Inflammatory macrophage treated with lipopolysaccharide for 4 hours (primary cell): ENCODE results near the gene ACSM4.
"Not testable (repeated sequence)": the region's sequence is repeated elsewhere in the genome, so short reads cannot be mapped to it uniquely, and the experiment has no call there.

Experiments used
- DNase-seq: peaks from one replicate; pipeline ENCODE4 v3.0.0-alpha.2; 2020

The ACSM4 gene

DNA sequence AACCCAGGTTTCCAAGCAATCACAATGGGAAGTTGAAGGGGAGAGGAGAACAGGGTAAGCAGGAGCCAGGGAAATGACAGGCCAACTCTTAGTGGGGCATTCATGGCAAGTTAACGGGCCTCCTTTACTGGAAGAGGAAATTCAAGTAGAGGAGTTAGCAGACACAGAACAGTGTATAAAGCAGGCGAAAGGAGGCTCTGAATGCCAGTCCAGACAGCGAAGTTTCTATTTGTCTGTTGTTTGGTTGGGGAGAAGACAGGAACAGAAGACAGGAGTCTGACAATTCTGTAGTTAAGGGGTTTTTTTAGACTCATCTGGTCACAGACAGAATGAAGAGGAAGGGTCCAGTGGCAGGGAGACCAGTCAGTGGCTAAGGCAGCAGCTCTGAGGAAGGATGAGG, at the start of gene ACSM4:
Gene ACSM4 (plus strand): TSS at position 301 of the 400 bp plus-strand sequence. CDS start 260 bp downstream, outside the sequence.
- DNase-seq = no peak

GRCh38 chr12:7259060-7259459, 44.8 kb upstream of the ACSM4 start:
- DNase-seq = no peak

GRCh38 chr12:7264538-7264937, 39.3 kb upstream of the ACSM4 start:
- DNase-seq = no peak

DNA sequence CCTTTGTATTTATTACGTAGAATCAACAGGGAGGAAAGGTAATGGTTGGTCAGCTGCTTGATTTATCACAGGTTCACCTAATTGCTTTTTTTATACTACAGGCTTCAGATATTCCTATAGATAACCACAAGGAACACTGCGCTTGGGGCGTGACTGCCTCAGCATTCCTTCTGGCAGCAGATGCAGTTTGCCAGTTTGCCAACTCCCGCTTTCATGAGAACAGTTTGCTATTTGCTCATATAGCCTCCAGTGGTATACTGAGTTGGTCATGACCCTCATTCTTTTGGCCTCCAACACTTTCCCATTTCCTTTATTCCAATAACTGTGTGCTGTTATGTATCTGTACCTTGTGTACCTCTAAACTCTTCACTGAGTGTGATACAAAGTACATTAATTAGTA, 38.6 kb upstream of the ACSM4 start:
- no peak for DNase-seq

GRCh38 chr12:7269273-7269672, 34.6 kb upstream of the ACSM4 start:
- DNase-seq = no peak

- DNase-seq = no peak
These were observed 31.9 kb upstream of the ACSM4 start for GRCh38 chr12:7271893-7272514.

- DNase-seq = not testable (repeated sequence)
These were observed 28.4 kb upstream of the ACSM4 start for GRCh38 chr12:7275482-7275881.

DNA sequence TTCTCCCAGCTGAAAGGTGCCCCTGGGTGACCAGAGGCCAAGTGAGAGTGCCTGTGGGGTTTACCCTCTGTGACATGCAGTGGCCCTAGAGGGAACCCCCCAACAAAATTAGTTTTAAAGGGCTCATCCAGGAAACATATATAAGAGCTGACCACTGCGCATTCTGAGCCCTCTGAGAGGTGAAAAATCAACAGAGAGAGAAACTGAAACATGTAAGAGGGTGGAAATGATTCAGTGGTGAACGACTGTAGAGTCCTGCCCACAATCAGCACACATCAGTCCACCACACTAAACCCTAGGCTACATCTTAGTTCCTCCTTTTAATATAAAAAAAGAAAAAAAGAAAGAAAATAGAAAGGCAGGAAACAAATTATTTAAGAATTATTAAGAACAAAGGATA, 21.0 kb upstream of the ACSM4 start:
- no peak for DNase-seq

GRCh38 chr12:7289743-7290142, 14.1 kb upstream of the ACSM4 start:
- DNase-seq = no peak

DNA sequence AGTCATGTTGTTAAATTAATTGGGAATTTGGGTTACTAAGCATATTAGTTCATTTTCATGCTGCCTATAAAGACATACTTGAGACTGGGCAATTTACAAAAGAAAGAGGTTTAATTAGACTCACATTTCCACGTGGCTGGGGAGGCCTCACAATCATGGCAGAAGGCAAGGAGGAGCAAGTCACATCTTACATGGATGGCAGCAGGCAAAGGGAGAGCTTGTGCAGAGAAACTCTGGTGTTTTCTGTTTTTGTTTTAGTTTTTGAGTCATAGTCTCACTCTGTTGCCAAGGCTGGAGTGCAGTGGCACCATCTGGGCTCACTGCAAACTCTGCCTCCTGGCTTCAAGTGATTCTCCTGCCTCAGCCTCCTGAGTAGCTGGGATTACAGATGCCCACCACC, 13.3 kb upstream of the ACSM4 start:
- not testable (repeated sequence) for DNase-seq

DNA sequence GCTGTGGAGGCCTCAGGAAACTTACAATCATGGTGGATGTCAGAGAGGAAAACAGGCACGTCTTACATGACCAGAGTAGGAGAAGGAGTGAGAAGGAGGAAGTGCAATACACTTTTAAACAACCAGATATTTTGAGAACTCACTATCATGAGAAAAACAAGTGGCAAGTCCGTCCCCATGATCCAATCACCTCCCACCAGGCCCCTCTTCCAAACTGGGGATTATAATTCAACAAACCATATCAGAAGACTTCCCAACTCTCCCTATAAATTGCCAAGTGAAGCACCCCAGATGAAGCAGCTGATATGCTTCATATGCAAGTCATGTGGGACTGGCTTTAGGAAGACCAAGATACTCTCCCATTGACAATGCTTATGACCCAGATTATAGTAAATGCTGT, 11.6 kb upstream of the ACSM4 start:
- no peak for DNase-seq

DNA sequence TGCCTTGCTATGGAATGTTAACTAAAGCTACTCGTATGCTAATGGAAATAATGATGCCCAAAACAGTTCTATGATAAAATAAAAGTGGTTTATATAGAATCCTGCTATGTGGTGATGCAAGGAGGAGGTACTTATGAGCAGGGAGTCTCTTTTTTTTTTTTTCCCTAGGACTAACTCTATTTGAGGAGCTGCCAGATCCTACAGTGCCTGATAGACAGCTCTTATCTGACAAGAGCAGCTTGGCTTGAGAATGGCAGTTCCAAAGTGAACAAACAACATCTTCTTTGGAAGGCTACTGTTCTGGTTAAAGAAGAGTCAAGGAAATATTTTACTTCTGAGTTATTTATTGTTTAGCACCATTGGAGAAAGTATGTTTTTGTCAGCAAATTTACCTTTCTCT, 10.2 kb upstream of the ACSM4 start:
- no peak for DNase-seq

DNA sequence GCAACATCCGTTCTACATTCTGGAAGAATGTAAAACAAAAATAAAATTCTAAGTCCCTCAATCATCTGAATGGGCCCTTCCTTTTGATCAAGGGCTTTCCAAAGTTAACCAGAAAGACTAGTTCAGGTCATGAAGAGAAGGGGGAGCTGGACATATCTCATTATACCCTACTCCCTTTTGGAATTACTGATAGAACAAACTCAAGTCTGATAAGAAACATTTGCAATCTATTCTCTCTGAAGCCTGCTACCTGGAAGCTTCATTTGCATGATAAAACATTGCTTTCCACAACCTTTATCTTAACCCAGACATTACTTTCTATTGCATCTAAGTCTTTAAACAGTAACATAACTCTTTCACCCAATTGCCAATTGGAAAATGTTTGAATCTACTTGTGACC, 8.3 kb upstream of the ACSM4 start:
- DNase-seq = no peak

DNA sequence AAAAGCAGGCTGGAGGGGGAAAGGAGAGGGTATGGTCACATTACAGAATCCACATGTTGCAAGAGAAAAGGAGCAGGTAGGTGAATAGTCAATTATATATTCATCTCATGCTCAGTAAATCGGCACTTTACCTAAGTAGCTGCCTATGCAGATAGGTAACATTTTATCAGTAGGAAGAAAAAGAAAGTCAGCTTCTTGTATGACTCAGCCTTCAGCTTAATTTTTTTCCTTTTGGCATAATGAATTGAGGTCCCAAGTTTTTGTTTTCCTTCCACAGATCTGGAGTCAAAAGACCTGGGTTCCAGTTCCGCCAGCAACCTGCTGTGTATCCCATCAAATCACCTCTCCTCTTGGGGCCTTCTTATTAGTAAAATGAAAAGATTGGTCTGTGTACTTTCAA, 6.0 kb upstream of the ACSM4 start:
- no peak for DNase-seq

DNA sequence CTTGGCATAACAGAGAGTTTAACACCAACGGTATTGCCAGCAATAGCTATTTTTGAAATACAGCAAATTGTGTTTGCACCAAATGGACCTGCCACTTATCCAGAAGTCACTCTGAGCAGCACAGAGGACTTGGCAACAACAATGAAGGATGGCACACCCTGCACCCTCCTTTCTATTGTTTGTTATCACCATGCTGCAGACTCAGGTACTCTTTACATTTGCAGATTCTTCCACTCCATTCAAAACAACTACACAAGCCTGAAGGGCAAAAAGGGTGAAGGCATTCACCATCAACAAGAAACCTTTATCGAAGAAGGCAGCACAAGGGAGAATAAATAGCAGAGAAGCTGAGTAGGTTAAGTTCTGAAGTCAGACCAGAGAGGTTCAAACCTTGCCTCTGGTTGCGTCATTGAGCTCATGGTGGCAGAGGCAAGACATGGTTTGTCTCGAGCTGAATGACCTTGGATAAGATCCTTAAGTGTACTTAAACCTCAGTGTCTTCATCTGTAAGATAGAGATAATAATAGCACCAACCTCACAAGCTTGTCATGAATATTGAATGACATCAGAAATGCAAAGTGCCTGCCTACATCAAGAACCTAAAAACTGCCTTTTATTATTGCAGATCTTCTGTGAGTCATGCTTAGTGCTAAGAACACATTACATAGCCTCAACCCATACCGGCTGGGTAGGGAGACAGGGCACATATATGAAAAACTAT, 1.4 kb upstream of the ACSM4 start:
- peak; percentile 3 for DNase-seq

DNA sequence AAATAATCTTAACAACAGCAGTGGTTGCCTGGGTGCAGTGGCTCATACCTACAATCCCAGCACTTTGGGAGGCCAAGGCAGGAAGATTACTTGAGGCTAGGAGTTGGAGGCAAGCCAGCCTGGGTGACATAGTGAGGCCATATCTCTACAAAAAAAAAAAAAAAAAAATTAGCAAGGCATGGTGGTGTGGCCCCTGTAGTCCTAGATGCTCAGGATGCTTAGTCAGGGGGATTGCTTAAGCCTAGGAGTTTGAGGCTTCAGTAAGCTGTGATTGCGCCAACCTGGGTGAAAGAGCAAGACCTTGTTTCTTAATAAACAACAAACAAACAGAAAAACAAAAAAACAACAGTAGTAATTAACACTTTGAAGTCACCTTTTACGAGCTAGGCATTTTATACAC, 642 bp upstream of the ACSM4 start:
- DNase-seq = no peak

GRCh38 chr12:7304456-7304855, 584 bp downstream of the ACSM4 start:
- no peak for DNase-seq

DNA sequence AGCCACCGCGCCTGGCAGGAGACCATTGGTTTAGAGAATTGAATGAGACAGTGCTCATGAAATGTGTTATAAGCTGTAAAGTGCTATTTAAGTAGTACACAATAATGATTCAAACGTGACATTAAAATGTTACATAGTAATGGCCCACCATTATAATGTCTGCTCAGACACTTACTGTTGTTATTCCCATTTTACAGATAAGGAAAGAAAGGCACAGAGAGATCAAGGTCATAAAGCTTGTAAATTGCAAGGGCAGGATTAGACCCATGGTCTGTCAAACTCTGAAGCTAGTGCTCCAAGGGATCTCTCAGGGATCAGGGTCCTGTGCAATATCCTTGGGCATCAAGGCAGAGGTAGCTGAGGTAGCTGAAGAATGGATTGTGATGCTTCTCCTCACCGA, 6.2 kb downstream of the ACSM4 start:
- DNase-seq = no peak

- peak; percentile 15 for DNase-seq
These were observed 16.1 kb downstream of the ACSM4 start for GRCh38 chr12:7319930-7320329.

DNA sequence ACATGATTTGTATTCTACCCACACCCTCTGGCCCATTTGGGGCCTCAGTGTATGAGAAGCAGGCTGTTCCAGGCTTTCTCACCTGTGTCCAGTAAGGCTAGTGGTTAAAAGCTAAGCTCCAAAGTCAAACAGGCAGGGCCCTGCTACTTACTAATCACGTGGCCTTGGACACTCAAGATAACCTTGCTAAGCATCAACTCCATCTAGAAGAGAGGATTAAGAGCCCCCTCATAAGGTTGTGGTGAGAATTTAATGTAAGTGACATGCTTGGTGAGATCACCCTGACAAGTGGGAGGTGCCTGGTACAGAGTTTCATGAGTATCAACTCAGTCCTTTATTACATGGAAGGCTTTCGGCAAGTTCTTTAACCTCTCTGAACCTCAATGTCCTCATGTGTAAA, 17.8 kb downstream of the ACSM4 start:
- DNase-seq = no peak

DNA sequence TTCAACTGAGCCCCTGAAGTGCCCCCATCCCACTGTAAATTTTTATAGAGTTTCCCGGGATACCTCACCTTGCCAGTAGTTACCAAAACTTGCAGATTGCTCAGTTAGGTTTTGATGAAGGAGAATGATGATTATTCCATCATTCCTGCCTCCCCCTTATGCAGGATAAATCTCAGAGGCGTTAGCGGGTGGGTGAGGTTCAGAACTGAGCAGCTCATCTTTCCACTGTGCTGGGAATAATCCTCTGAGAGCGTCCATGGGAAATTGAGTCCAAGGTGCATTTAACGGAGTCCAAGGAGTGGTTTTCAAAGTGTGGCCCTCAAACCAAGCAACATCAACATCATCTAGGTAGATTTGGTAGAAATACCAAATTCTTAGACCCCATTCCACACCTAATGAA, 18.7 kb downstream of the ACSM4 start:
- DNase-seq = no peak

DNA sequence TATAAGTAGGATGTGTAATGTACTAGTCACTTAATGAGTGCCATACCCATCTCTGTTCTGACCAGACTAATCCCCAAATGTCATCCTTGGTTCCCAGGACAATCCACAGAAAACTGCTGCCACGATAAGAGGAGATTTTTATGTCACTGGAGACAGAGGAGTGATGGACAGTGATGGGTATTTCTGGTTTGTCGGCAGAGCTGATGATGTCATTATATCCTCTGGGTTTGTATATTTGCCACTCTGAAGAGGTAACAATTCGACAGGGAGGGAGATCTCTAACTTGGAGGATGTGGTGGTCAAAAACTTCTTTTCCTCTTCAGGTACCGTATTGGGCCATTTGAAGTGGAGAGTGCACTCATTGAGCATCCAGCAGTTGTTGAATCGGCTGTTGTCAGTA, 20.3 kb downstream of the ACSM4 start:
- no peak for DNase-seq

- DNase-seq = no peak
These were observed 24.0 kb downstream of the ACSM4 start for GRCh38 chr12:7327918-7328317.

GRCh38 chr12:7337790-7338189, 33.9 kb downstream of the ACSM4 start:
- not testable (repeated sequence) for DNase-seq

GRCh38 chr12:7339675-7340074, 35.8 kb downstream of the ACSM4 start:
- no peak for DNase-seq
